ENCODE measurements around the gene KCNK4. TPM values are rescaled to one million over a fixed set of nuclear protein-coding genes. Genes with fewer than 3 reads are reported as not detected.

Gene KCNK4
- total and polyA plus RNA-seq, 2 experiments from 2014 or later = 0.13 TPM; not detected in 1

DNA sequence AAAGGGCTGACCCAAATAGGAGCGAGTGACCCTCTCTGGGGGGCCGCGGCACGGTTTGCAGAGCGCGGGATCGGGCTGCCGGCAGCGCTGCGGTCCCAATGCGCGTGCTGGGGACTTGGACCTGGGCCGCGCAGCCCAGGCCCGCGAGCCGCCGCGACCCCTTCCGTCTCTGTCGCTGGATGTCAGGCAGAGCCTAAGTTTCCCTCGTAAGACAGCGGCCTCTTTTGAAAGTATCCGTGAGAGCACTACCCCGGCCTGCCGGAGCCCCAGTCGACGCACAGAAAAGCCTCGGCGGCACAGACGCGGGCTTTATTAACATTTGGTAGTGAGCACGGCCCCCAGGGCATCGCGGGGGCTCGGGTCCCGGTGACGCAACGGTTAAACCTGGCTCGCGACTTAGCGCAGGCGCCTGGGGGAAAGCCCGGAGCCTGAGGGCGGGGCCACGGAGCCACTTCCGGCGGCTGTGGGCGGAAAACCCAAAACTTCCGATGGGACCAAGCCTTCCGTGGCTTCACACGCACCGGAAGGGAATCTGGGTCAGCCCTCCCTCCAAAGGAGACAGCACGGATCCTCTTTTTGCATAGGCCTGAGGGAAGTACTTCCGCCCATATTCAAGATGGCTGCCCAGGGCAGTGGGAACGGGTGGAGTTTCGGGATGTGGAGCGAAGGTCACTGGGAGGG lies 21.4 kb upstream of the KCNK4 start:
- H3F3A ChIP-seq (ENCODE audit: insufficient read depth) = peaks cover 23% of the 10 kb centered on the region
- H3K27ac ChIP-seq = peak overlapping the region; percentile 83
- peak overlapping the region; percentile 83 for H3K4me2 ChIP-seq (ENCODE audit: unreplicated experiment)
- H3K4me3 ChIP-seq = peak overlapping the region; percentile 87
- WGBS, 2 experiments (ENCODE audit: low coverage in 1 of 2, low lambda C conversion rate in 2 of 2, missing lambda C conversion rate in 2 of 2) = 1% methylated on average over 48 to 58 of the region's 58 CpGs
- H3K79me2 ChIP-seq (ENCODE audit: insufficient read depth) = peaks cover 30% of the 10 kb centered on the region
- in situ Hi-C loops (cut with MboI) = no loop called here
- no peaks in the 10 kb centered on the region for H3K9me2 ChIP-seq (ENCODE audit: insufficient read depth)
- peaks cover 23% of the 10 kb centered on the region for H3K4me1 ChIP-seq (ENCODE audit: insufficient read depth)
- peak; percentile 100 for DNase-seq
- H3K9me3 ChIP-seq (ENCODE audit: low read depth) = no peaks in the 10 kb centered on the region
- H3K27me3 ChIP-seq (replicated peaks; ENCODE audit: insufficient read depth) = no peaks in the 10 kb centered on the region
- peak overlapping the region; percentile 84 for H3K9ac ChIP-seq
- no peaks in the 10 kb centered on the region for H4K20me1 ChIP-seq (ENCODE audit: insufficient read depth)
- H2AFZ ChIP-seq = peak overlapping the region; percentile 62
- no peaks in the 10 kb centered on the region for H3K36me3 ChIP-seq (ENCODE audit: low read depth)
- no peak for TF ChIP-seq EZH2phosphoT487 (IDR thresholded peaks at IDR 0.05; ENCODE audit: insufficient read depth, low read depth)
- no peak for TF ChIP-seq EZH2 (IDR thresholded peaks at IDR 0.05; ENCODE audit: insufficient read depth, poor library complexity, severe bottlenecking)

DNA sequence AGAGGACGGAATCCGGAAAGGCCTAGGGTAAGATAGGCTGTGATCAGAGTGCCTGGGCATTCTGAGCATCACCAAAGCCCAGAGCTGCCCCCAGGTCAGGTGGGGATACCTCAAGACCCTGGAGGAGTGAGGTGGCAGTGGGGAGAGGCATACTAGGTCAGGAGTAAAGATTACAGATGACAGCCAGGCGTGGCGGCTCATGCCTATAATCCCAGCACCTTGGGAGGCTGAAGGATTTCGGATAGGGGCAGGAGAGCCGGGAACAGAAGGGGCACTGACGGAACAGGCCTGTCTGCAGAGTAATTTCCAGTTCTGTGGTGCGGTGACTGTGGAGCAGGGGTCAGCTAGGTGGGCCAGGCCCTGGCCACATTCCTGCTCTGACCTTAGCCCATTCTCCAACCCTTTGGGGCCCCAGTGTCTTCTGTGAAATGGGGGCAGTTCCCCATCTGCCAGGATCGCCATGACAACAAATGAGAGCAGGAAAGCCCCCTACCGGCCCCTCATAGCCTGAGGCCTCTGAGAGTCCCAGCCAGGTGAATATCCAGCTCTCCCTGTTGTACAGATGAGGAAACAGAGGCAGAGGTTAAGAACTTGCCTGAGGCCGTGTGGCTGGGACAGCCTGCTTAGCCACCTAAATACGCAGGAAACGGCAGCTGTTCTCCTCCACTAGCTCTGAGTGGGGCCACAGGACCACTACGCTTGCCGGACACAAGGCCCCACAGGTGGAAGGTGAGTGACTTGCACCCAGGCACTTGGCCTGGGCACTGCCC lies 15.9 kb upstream of the KCNK4 start:
- no peak for TF ChIP-seq EZH2 (IDR thresholded peaks at IDR 0.05; ENCODE audit: insufficient read depth, poor library complexity, severe bottlenecking)
- Histone ChIP-seq H4K20me1 (ENCODE audit: insufficient read depth) (no peaks in the 10 kb centered on the region), H3K4me1 (ENCODE audit: insufficient read depth) (peaks cover 21% of the 10 kb centered on the region), H3F3A (ENCODE audit: insufficient read depth) (peaks cover 41% of the 10 kb centered on the region), H3K9me2 (ENCODE audit: insufficient read depth) (no peaks in the 10 kb centered on the region), H3K4me2 (ENCODE audit: unreplicated experiment) (no peak overlapping the region), H2AFZ (no peak overlapping the region), H3K9me3 (ENCODE audit: low read depth) (no peaks in the 10 kb centered on the region), H3K4me3 (no peak overlapping the region), H3K79me2 (ENCODE audit: insufficient read depth) (peaks cover 34% of the 10 kb centered on the region), H3K36me3 (ENCODE audit: low read depth) (0 out of 2 replicates have a peak, but pooled peaks cover 4% of the 10 kb centered on the region), H3K27me3 (replicated peaks; ENCODE audit: insufficient read depth) (no peaks in the 10 kb centered on the region), H3K27ac (no peak overlapping the region), H3K9ac (no peak overlapping the region)
- DNase-seq = no peak
- in situ Hi-C loops (cut with MboI) = no loop called here
- WGBS, 2 experiments (ENCODE audit: low coverage in 1 of 2, low lambda C conversion rate in 2 of 2, missing lambda C conversion rate in 2 of 2) = 92% methylated on average over 13 to 15 of the region's 15 CpGs

DNA sequence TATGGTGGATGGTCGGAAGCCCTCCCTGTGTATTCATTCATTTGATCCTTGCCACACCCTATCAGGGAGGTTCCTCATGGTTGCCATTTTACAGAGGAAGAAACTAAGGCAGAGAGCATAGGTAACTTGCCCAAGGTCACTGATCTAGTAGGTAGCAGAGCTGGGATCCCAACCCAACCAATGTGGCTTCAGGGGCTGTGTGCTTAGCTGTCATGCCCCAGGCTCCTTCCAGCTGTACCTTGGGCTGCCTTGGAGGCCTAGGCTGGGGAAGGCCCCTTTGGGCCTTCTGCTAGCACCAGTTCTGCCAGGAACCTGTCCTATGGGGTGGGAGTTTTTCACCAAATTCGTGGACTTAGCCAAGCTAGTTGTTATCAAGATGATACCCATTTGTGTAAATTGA lies 15.3 kb upstream of the KCNK4 start:
- 82 to 83% methylated on average over 2 of the region's 2 CpGs for WGBS, 2 experiments (ENCODE audit: low coverage in 1 of 2, low lambda C conversion rate in 2 of 2, missing lambda C conversion rate in 2 of 2)
- Histone ChIP-seq H3K4me1 (ENCODE audit: insufficient read depth) (peaks cover 21% of the 10 kb centered on the region), H4K20me1 (ENCODE audit: insufficient read depth) (no peaks in the 10 kb centered on the region), H3F3A (ENCODE audit: insufficient read depth) (peaks cover 36% of the 10 kb centered on the region), H3K9ac (no peak overlapping the region), H2AFZ (no peak overlapping the region), H3K4me3 (no peak overlapping the region), H3K9me2 (ENCODE audit: insufficient read depth) (no peaks in the 10 kb centered on the region), H3K9me3 (ENCODE audit: low read depth) (no peaks in the 10 kb centered on the region), H3K79me2 (ENCODE audit: insufficient read depth) (peaks cover 34% of the 10 kb centered on the region), H3K4me2 (ENCODE audit: unreplicated experiment) (no peak overlapping the region), H3K27me3 (replicated peaks; ENCODE audit: insufficient read depth) (no peaks in the 10 kb centered on the region), H3K27ac (peak overlapping the region; percentile 34; the same call in 1 of the 2 replicates), H3K36me3 (ENCODE audit: low read depth) (0 out of 2 replicates have a peak, but pooled peaks cover 4% of the 10 kb centered on the region)
- no peak for DNase-seq
- in situ Hi-C loops (cut with MboI) = no loop called here
- TF ChIP-seq EZH2 (IDR thresholded peaks at IDR 0.05; ENCODE audit: insufficient read depth, poor library complexity, severe bottlenecking) (no peak), EZH2phosphoT487 (IDR thresholded peaks at IDR 0.05; ENCODE audit: insufficient read depth, low read depth) (no peak)

DNA sequence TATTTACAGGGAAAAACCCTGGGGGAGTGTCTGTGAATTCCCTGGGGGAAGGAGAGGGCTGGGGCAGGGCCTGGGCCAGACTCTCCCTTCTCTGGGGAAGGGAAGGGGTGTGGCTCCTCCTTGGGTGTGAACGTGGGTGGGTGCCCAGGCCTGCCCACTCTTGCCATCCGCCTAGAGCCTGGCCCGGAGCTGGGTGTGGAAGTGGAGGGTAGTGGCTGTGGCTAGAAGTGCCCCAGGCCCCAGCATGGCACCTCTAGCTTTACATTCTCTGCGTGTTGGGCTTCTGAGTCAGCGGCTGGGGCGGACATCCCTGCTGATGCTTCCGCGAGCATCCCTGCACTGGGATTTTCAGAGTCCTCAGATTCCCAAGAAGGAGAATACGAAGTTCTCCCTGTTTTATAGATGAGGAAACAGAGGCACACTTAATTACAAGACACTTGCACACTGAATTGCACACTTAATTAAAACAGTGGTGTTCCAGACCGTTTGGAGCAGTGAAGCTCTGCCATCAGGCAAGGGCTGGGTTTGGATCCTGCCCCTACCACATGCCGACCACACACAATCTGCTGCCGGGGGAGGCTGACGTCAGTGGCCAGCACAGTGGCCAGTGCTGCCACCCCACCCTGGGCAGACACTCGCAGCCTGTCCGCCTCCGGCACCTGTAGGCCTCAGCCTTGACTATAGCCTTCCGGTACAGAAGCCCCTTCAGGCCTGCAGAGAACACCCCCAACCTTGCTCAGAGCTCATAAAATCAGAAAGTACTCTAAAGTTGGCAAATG lies 14.3 kb upstream of the KCNK4 start:
- H3K9me3 ChIP-seq (ENCODE audit: low read depth) = no peaks in the 10 kb centered on the region
- peak overlapping the region; percentile 58 for H3K4me2 ChIP-seq (ENCODE audit: unreplicated experiment)
- peak; percentile 92 for DNase-seq
- no peaks in the 10 kb centered on the region for H3K9me2 ChIP-seq (ENCODE audit: insufficient read depth)
- H3K27me3 ChIP-seq (replicated peaks; ENCODE audit: insufficient read depth) = no peaks in the 10 kb centered on the region
- peak overlapping the region; percentile 68 for H2AFZ ChIP-seq
- H3K4me3 ChIP-seq = peak overlapping the region; percentile 15; the same call in 1 of the 2 replicates
- 0 out of 2 replicates have a peak, but pooled peaks cover 4% of the 10 kb centered on the region for H3K36me3 ChIP-seq (ENCODE audit: low read depth)
- no peaks in the 10 kb centered on the region for H4K20me1 ChIP-seq (ENCODE audit: insufficient read depth)
- peaks cover 19% of the 10 kb centered on the region for H3K4me1 ChIP-seq (ENCODE audit: insufficient read depth)
- H3K27ac ChIP-seq = peak overlapping the region; percentile 84
- peak overlapping the region; percentile 52 for H3K9ac ChIP-seq
- in situ Hi-C loops (cut with MboI) = no loop called here
- no peak for TF ChIP-seq EZH2phosphoT487 (IDR thresholded peaks at IDR 0.05; ENCODE audit: insufficient read depth, low read depth)
- no peak for TF ChIP-seq EZH2 (IDR thresholded peaks at IDR 0.05; ENCODE audit: insufficient read depth, poor library complexity, severe bottlenecking)
- peaks cover 32% of the 10 kb centered on the region for H3F3A ChIP-seq (ENCODE audit: insufficient read depth)
- WGBS, 2 experiments (ENCODE audit: low coverage in 1 of 2, low lambda C conversion rate in 2 of 2, missing lambda C conversion rate in 2 of 2) = 18 to 23% methylated on average over 17 of the region's 17 CpGs
- peaks cover 37% of the 10 kb centered on the region for H3K79me2 ChIP-seq (ENCODE audit: insufficient read depth)
